HG02840 (cell line): Measurements from ENCODE around the gene STK39.
"Not testable (repeated sequence)": the region's sequence is repeated elsewhere in the genome, so short reads cannot be mapped to it uniquely, and the experiment has no call there.

Source experiments
- ATAC-seq: cut with Tn5 transposase; IDR thresholded peaks from one replicate; pipeline ENCODE4 v1.9.1; 2021; ENCODE audit warnings: mild to moderate bottlenecking, moderate library complexity, moderate number of reproducible peaks; ENCODE audit not compliant: unreplicated experiment, low FRiP score

Gene STK39

GRCh38 chr2:168143813-168144212, 103.6 kb downstream of the STK39 start:
- ATAC-seq = no peak

- ATAC-seq = no peak
These were observed 106.5 kb downstream of the STK39 start for GRCh38 chr2:168140892-168141291.

- ATAC-seq = no peak
These were observed 107.5 kb downstream of the STK39 start for GRCh38 chr2:168139852-168140251.

GRCh38 chr2:168138901-168139300, 108.5 kb downstream of the STK39 start:
- ATAC-seq = no peak

GRCh38 chr2:168138374-168138773, 109.0 kb downstream of the STK39 start:
- no peak for ATAC-seq

- no peak for ATAC-seq
These were observed 109.8 kb downstream of the STK39 start for GRCh38 chr2:168137510-168138180.

- no peak for ATAC-seq
These were observed 110.9 kb downstream of the STK39 start for GRCh38 chr2:168136392-168136977.

- no peak for ATAC-seq
These were observed 111.8 kb downstream of the STK39 start for GRCh38 chr2:168135630-168136029.

- no peak for ATAC-seq
These were observed 112.3 kb downstream of the STK39 start for GRCh38 chr2:168135121-168135520.

GRCh38 chr2:168134485-168134884, 112.9 kb downstream of the STK39 start:
- no peak for ATAC-seq

GRCh38 chr2:168132389-168132788, 115.0 kb downstream of the STK39 start:
- no peak for ATAC-seq

- no peak for ATAC-seq
These were observed 117.0 kb downstream of the STK39 start for GRCh38 chr2:168130346-168130745.

- no peak for ATAC-seq
These were observed 120.0 kb downstream of the STK39 start for GRCh38 chr2:168127371-168127770.

- ATAC-seq = not testable (repeated sequence)
These were observed 125.2 kb downstream of the STK39 start for GRCh38 chr2:168122210-168122609.

- no peak for ATAC-seq
These were observed 126.7 kb downstream of the STK39 start for GRCh38 chr2:168120730-168121129.

GRCh38 chr2:168120310-168120709, 127.1 kb downstream of the STK39 start:
- ATAC-seq = no peak

GRCh38 chr2:168119515-168120141, 127.8 kb downstream of the STK39 start:
- peak; percentile 79 for ATAC-seq

- ATAC-seq = no peak
These were observed 128.5 kb downstream of the STK39 start for GRCh38 chr2:168118733-168119514.

- ATAC-seq = no peak
These were observed 130.9 kb downstream of the STK39 start for GRCh38 chr2:168116448-168116847.

- ATAC-seq = no peak
These were observed 132.8 kb downstream of the STK39 start for GRCh38 chr2:168114619-168115018.

- no peak for ATAC-seq
These were observed 133.4 kb downstream of the STK39 start for GRCh38 chr2:168114040-168114439.
